Activated CD8-positive, alpha-beta memory T cell treated with anti-CD3 and anti-CD28 coated beads, Interleukin-2, amount 50 U/mL, for 4 hours (primary cell): ENCODE measurements around the gene OR2AJ1.

ENCODE experiments used
- DNase-seq: peaks from one replicate; pipeline ENCODE4 v3.0.0-alpha.2; 2020

The OR2AJ1 gene

GRCh38 chr1:247924868-247925267 lies at the start of gene OR2AJ1:
TSS of gene OR2AJ1 (plus strand) at chr1:247924889. CDS start at chr1:247933769, 8,880 bp downstream.
- no peak for DNase-seq

GRCh38 chr1:247883346-247883745 lies 41.3 kb upstream of the OR2AJ1 start:
- no peak for DNase-seq

- no peak for DNase-seq
Observed at GRCh38 chr1:247884797-247885413, 39.8 kb upstream of the OR2AJ1 start.

- DNase-seq: no peak
Observed at GRCh38 chr1:247895163-247895637, 29.5 kb upstream of the OR2AJ1 start, which contains the start of gene OR2W3. TSS of gene OR2W3 (plus strand) at chr1:247895587. CDS start at chr1:247895587, 0 bp downstream.

GRCh38 chr1:247895976-247896375 lies 28.7 kb upstream of the OR2AJ1 start:
- no peak for DNase-seq

- DNase-seq: no peak
Observed at GRCh38 chr1:247904122-247904521, 20.6 kb upstream of the OR2AJ1 start.

GRCh38 chr1:247905181-247905580 lies 19.5 kb upstream of the OR2AJ1 start:
- no peak for DNase-seq

- DNase-seq: no peak
Observed at GRCh38 chr1:247905910-247906503, 18.7 kb upstream of the OR2AJ1 start.

- no peak for DNase-seq
Observed at GRCh38 chr1:247906504-247907047, 18.1 kb upstream of the OR2AJ1 start.

GRCh38 chr1:247908766-247909165 lies 15.9 kb upstream of the OR2AJ1 start:
- DNase-seq: no peak

GRCh38 chr1:247913786-247914185 lies 10.9 kb upstream of the OR2AJ1 start:
- no peak for DNase-seq

GRCh38 chr1:247914941-247915662 lies 9.6 kb upstream of the OR2AJ1 start:
- no peak for DNase-seq

- DNase-seq: no peak
Observed at GRCh38 chr1:247919952-247920351, 4.7 kb upstream of the OR2AJ1 start, which contains the start of gene OR2T8. TSS of gene OR2T8 (plus strand) at chr1:247920252. CDS start at chr1:247921018, 766 bp downstream.

- no peak for DNase-seq
Observed at GRCh38 chr1:247923941-247924340, 748 bp upstream of the OR2AJ1 start.

- no peak for DNase-seq
Observed at GRCh38 chr1:247933989-247934388, 9.3 kb downstream of the OR2AJ1 start.

- no peak for DNase-seq
Observed at GRCh38 chr1:247935781-247936180, 11.1 kb downstream of the OR2AJ1 start.

GRCh38 chr1:247936415-247936814 lies 11.7 kb downstream of the OR2AJ1 start:
- no peak for DNase-seq

GRCh38 chr1:247936965-247937734 lies 12.5 kb downstream of the OR2AJ1 start:
- DNase-seq: peak; percentile 86

GRCh38 chr1:247942624-247943023 lies 17.9 kb downstream of the OR2AJ1 start:
- no peak for DNase-seq

GRCh38 chr1:247948558-247948957 lies 23.9 kb downstream of the OR2AJ1 start, which contains the start of gene OR2L8:
TSS of gene OR2L8 (plus strand) at chr1:247948858. CDS start at chr1:247948858, 0 bp downstream.
- DNase-seq: no peak

GRCh38 chr1:247953408-247953807 lies 28.7 kb downstream of the OR2AJ1 start:
- DNase-seq: no peak

- no peak for DNase-seq
Observed at GRCh38 chr1:247961791-247962190, 37.1 kb downstream of the OR2AJ1 start.
